ENCODE data around the gene CSNK1A1L.

CSNK1A1L gene

DNA sequence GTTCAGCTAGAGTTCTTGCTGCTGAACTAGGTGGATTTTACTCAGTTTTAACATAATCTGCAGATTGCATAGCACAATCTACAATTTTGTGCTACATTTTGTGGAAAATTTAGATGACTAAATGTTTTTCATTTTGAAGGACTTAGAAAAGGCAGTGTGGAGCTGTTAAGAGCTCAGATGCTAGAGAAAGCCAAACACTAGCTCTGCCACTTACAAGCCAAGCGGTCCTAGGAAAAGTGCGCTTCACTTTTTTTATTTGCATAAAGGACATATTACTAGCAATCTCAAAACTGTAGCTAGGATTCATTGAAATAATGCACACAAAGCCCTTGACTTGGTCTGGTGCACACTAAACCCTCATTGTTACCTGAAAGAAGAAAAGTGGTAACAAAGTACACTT lies 8.1 kb upstream of the CSNK1A1L start:
- no peak for DNase-seq (ENCODE audit: low read depth, low spot score)
- TF ChIP-seq, protein P1, sequence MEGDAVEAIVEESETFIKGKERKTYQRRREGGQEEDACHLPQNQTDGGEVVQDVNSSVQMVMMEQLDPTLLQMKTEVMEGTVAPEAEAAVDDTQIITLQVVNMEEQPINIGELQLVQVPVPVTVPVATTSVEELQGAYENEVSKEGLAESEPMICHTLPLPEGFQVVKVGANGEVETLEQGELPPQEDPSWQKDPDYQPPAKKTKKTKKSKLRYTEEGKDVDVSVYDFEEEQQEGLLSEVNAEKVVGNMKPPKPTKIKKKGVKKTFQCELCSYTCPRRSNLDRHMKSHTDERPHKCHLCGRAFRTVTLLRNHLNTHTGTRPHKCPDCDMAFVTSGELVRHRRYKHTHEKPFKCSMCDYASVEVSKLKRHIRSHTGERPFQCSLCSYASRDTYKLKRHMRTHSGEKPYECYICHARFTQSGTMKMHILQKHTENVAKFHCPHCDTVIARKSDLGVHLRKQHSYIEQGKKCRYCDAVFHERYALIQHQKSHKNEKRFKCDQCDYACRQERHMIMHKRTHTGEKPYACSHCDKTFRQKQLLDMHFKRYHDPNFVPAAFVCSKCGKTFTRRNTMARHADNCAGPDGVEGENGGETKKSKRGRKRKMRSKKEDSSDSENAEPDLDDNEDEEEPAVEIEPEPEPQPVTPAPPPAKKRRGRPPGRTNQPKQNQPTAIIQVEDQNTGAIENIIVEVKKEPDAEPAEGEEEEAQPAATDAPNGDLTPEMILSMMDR (IDR thresholded peaks at IDR 0.05; ENCODE audit: low read depth, low read length): no peak
- H3K4me3 ChIP-seq (ENCODE audit: low read depth, low read length): no peak overlapping the region
- in situ Hi-C loops (cut with HindIII; ENCODE audit: low sequenced_read_pairs): no loop called here

DNA sequence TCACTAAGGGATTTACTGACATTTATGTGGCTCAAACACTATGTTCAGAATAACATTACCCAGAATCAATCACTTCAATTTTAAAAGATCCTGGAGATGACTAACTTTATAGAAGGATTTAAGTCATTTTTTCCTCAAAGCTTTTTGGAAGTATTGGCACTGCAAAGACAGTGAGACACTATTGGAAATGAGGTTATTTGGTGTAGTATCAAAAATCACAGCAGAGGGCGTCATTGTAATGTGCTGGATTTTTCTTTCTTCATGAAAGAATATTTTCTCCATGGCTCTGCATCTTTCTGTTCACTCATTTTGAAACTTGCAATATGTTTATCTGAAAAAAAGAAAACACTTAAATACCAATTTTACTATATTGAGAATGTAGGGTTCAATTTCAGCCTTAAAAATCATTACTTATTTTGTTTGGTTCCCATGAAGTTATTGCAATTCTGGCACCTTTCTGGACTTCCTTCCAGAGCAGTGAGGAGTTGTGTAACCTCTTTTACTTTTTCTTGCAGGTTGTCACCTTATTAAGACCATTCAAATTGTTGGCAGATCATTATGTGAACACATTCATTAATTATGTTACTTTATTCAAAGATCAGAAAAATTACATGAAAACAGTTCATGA lies 3.7 kb upstream of the CSNK1A1L start:
- in situ Hi-C loops (cut with HindIII; ENCODE audit: low sequenced_read_pairs): no loop called here
- DNase-seq (ENCODE audit: low read depth, low spot score): peak; percentile 70
- TF ChIP-seq, protein P1 (IDR thresholded peaks at IDR 0.05; ENCODE audit: low read depth, low read length): peak; percentile 59
- H3K4me3 ChIP-seq (ENCODE audit: low read depth, low read length): no peak overlapping the region

DNA sequence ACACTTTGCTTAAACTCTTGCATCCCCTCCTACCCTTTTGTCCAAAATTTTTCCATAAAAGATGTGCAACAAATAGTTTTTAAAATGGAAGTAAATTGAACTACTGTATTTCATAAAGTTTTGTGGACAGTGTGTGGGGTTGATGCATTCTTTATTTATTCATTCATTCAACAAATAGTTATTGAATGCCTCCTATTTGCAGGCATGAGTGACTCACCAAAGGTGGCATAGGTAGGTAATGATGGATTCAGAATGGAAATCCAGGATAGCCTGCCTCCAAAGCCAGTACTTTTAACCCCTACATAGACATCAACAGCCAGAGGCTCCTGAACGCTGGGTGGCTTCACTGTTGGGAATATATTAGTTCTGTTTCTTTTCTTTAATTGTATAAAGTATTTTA lies 2.4 kb upstream of the CSNK1A1L start:
- in situ Hi-C loops (cut with HindIII; ENCODE audit: low sequenced_read_pairs): no loop called here

DNA sequence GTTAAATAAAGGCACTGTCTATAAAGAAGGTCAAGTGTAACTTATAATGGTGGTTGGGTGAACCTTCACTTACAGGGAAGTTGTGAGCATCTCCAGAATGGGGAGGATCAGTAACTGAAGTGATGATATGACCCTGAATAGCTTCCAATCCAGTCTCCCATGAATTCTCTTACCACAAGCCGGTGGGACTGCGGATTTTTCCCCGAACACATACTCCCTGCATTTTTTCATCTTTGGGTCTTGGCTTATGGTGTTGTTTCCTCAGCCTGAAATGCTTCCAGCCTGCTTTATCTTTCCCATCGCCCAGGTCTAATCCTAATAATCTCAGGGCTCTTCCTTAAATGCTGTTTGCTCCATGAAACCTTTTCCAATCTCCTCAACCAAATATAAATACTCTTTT lies 2.0 kb upstream of the CSNK1A1L start:
- in situ Hi-C loops (cut with HindIII; ENCODE audit: low sequenced_read_pairs): no loop called here
- no peak overlapping the region for H3K4me3 ChIP-seq (ENCODE audit: low read depth, low read length)
- DNase-seq (ENCODE audit: low read depth, low spot score): no peak
- TF ChIP-seq, protein P1 (IDR thresholded peaks at IDR 0.05; ENCODE audit: low read depth, low read length): no peak

More for the DNA sequence above, 2.4 kb upstream of the CSNK1A1L start:
- TF ChIP-seq, protein P1 (IDR thresholded peaks at IDR 0.05; ENCODE audit: low read depth, low read length): no peak
- no peak for DNase-seq (ENCODE audit: low read depth, low spot score)
- H3K4me3 ChIP-seq (ENCODE audit: low read depth, low read length): no peak overlapping the region

DNA sequence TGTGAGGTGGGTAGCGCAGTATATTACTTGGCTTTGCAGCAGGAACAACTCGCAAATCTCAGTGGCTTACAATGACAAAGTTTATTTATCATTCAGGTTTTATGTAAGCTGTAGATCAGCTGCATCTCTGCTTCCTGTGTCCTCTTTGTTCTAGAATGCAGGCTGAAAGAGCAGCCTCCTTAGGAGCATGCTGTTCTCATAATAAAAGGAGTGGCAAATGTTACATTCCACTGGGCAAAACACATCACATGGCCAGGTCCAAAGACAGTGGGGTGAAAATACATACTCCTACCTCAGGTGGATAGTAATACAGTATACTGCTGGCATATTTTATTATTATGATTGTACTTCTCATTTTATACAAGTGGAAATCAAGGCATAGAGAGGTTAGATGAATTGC lies 1.2 kb upstream of the CSNK1A1L start:
- no peak for DNase-seq (ENCODE audit: low read depth, low spot score)
- in situ Hi-C loops (cut with HindIII; ENCODE audit: low sequenced_read_pairs): no loop called here
- H3K4me3 ChIP-seq (ENCODE audit: low read depth, low read length): no peak overlapping the region
- TF ChIP-seq, protein P1 (IDR thresholded peaks at IDR 0.05; ENCODE audit: low read depth, low read length): no peak

DNA sequence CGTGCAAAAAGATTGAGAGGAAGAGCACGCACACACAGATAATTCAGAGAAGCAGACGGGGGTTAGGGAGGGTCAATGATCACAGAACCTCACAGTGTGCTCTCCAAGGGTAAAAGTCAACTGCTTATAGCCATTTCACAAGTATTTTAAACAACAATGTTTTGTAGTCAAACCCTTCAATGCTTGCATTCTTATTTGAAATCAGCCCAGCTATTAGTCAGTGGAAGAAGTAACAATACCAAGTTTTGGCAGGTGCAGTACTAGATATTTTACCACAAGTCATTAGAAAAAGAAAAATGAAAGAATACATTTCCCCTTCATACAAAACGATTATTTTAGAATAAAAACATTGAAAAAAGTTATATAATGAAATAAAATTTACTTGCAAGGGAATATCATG lies 2.6 kb downstream of the CSNK1A1L start:
- TF ChIP-seq, protein P1 (IDR thresholded peaks at IDR 0.05; ENCODE audit: low read depth, low read length): no peak
- in situ Hi-C loops (cut with HindIII; ENCODE audit: low sequenced_read_pairs): no loop called here
- H3K4me3 ChIP-seq (ENCODE audit: low read depth, low read length): no peak overlapping the region
- no peak for DNase-seq (ENCODE audit: low read depth, low spot score)
